Stimulated activated CD4-positive, alpha-beta T cell treated with anti-CD3 and anti-CD28 coated beads, Interleukin-15, amount 100 ng/mL, for 24 hours (primary cell): ENCODE data around the gene CEP135.
"Not testable (repeated sequence)": the region's sequence is repeated elsewhere in the genome, so short reads cannot be mapped to it uniquely, and the experiment has no call there.

Source experiments
- DNase-seq: peaks from one replicate; pipeline ENCODE4 v3.0.0-alpha.2; 2020

The CEP135 gene

GRCh38 chr4:56038487-56039162, 89.9 kb downstream of the CEP135 start:
- DNase-seq = no peak

GRCh38 chr4:56040842-56041241, 92.1 kb downstream of the CEP135 start:
- no peak for DNase-seq

- no peak for DNase-seq
These were observed 93.5 kb downstream of the CEP135 start for GRCh38 chr4:56042225-56042624.

- DNase-seq = no peak
These were observed 99.6 kb downstream of the CEP135 start for GRCh38 chr4:56048383-56048701.

GRCh38 chr4:56048702-56049431, 100.1 kb downstream of the CEP135 start:
- DNase-seq = peak; percentile 71

- DNase-seq = no peak
These were observed 101.9 kb downstream of the CEP135 start for GRCh38 chr4:56050625-56051024.

GRCh38 chr4:56051029-56051709, 102.4 kb downstream of the CEP135 start:
- no peak for DNase-seq

GRCh38 chr4:56051710-56052075, 102.9 kb downstream of the CEP135 start:
- DNase-seq = no peak

- DNase-seq = no peak
These were observed 103.7 kb downstream of the CEP135 start for GRCh38 chr4:56052481-56052880.

- no peak for DNase-seq
These were observed 104.2 kb downstream of the CEP135 start for GRCh38 chr4:56052966-56053365.

GRCh38 chr4:56055027-56055977, 106.6 kb downstream of the CEP135 start:
- no peak for DNase-seq

- DNase-seq = no peak
These were observed 107.2 kb downstream of the CEP135 start for GRCh38 chr4:56055991-56056390.

GRCh38 chr4:56058555-56058954, 109.8 kb downstream of the CEP135 start:
- DNase-seq = no peak

GRCh38 chr4:56060036-56060435, 111.3 kb downstream of the CEP135 start:
- no peak for DNase-seq

GRCh38 chr4:56062106-56062505, 113.4 kb downstream of the CEP135 start:
- DNase-seq = no peak

GRCh38 chr4:56062526-56063145, 113.9 kb downstream of the CEP135 start:
- DNase-seq = no peak

GRCh38 chr4:56066493-56066892, 117.7 kb downstream of the CEP135 start:
- no peak for DNase-seq

- DNase-seq = no peak
These were observed 119.1 kb downstream of the CEP135 start for GRCh38 chr4:56067826-56068225.

- not testable (repeated sequence) for DNase-seq
These were observed 124.0 kb downstream of the CEP135 start for GRCh38 chr4:56072730-56073129.

GRCh38 chr4:56077676-56078075, 128.9 kb downstream of the CEP135 start:
- DNase-seq = no peak

GRCh38 chr4:56078866-56079265, 130.1 kb downstream of the CEP135 start:
- no peak for DNase-seq

GRCh38 chr4:56080384-56080783, 131.6 kb downstream of the CEP135 start:
- no peak for DNase-seq

- DNase-seq = no peak
These were observed 134.1 kb downstream of the CEP135 start for GRCh38 chr4:56082829-56083228.
